ENCODE measurements around the gene CCDC92B. TPM values are rescaled to one million over a fixed set of nuclear protein-coding genes. Genes with fewer than 3 reads are reported as not detected.
"Not testable (repeated sequence)": the region's sequence is repeated elsewhere in the genome, so short reads cannot be mapped to it uniquely, and the experiment has no call there.

CCDC92B gene
- polyA plus RNA-seq, 1 donor from 2014 or later, result not detected

GRCh38 chr17:2685696-2686095 lies 63.8 kb downstream of the CCDC92B start:
- H3K4me1 Mint-ChIP-seq, result peaks cover 0 to 11% (median 6%) of the 10 kb centered on the region in 3 donors
- H3K9me3 Mint-ChIP-seq, result no peaks in the 10 kb centered on the region
- H3K36me3 Mint-ChIP-seq, result peaks cover 2% of the 10 kb centered on the region
- H3K4me3 Mint-ChIP-seq, result no peak overlapping the region
- H3K27ac Mint-ChIP-seq, result no peak overlapping the region
- H3K27me3 Mint-ChIP-seq, result no peaks in the 10 kb centered on the region

- peak overlapping the region in 2 of 3 donors; percentile 23 to 43 for H3K27ac Mint-ChIP-seq
- peaks cover 2% of the 10 kb centered on the region for H3K36me3 Mint-ChIP-seq
- H3K4me1 Mint-ChIP-seq, result peaks cover 0 to 11% (median 6%) of the 10 kb centered on the region in 3 donors
- no peak overlapping the region for H3K4me3 Mint-ChIP-seq
- no peaks in the 10 kb centered on the region for H3K9me3 Mint-ChIP-seq
- no peaks in the 10 kb centered on the region for H3K27me3 Mint-ChIP-seq
Observed at GRCh38 chr17:2684549-2684948, 64.9 kb downstream of the CCDC92B start.

DNA sequence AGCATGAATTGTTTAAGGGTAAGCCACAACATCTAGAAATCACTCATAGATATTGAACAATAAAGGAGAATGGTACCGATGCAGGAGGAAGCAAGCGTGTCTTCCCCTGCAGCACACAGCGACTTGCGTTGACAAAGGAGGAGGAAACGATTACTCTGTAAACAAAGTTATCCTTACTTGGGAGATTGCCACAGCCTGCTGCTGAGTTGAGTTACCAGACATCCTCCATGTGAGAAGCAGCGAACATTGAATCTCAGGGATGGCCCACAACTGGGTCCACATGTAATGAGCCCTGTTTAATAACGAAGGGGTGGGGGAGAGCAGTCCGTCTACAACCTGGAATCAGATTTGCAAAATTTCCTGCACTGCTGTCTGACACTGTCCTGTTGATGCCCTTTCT lies 65.5 kb downstream of the CCDC92B start:
- H3K27me3 Mint-ChIP-seq, result no peaks in the 10 kb centered on the region

GRCh38 chr17:2682176-2682938 lies 67.1 kb downstream of the CCDC92B start:
- H3K4me3 Mint-ChIP-seq, result no peak overlapping the region
- no peaks in the 10 kb centered on the region for H3K9me3 Mint-ChIP-seq
- peaks cover 0 to 4% (median 0%) of the 10 kb centered on the region in 3 donors for H3K4me1 Mint-ChIP-seq
- no peak overlapping the region for H3K27ac Mint-ChIP-seq
- no peaks in the 10 kb centered on the region for H3K36me3 Mint-ChIP-seq
- no peaks in the 10 kb centered on the region for H3K27me3 Mint-ChIP-seq

More for the DNA sequence above, 65.5 kb downstream of the CCDC92B start:
- H3K4me3 Mint-ChIP-seq, result peak overlapping the region in 1 of 4 donors; percentile 41
- peaks cover 0 to 7% (median 7%) of the 10 kb centered on the region in 3 donors for H3K4me1 Mint-ChIP-seq
- H3K27ac Mint-ChIP-seq, result peak overlapping the region in 1 of 3 donors; percentile 86
- no peaks in the 10 kb centered on the region for H3K36me3 Mint-ChIP-seq
- H3K9me3 Mint-ChIP-seq, result no peaks in the 10 kb centered on the region

DNA sequence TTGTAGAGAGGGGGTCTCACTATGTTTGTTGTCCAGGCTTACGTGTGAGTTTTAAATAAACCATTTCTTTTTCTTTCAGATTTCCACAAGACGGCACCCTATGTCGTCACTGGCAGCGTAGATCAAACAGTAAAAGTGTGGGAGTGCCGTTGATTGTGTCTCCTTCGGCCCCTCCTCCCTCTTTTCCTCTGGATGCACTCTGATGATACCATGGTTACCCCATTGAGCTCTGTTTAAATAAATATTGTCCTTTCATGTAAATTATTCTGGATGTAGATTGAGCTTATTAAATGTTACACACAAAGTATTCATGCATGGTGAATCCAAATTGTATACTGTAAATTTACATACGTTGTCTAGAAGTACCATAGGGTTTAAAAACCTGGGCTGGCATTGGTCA lies 67.8 kb downstream of the CCDC92B start:
- no peaks in the 10 kb centered on the region for H3K36me3 Mint-ChIP-seq
- no peaks in the 10 kb centered on the region for H3K9me3 Mint-ChIP-seq
- H3K27me3 Mint-ChIP-seq, result no peaks in the 10 kb centered on the region
- H3K27ac Mint-ChIP-seq, result no peak overlapping the region
- H3K4me1 Mint-ChIP-seq, result peaks cover 0 to 4% (median 0%) of the 10 kb centered on the region in 3 donors
- no peak overlapping the region for H3K4me3 Mint-ChIP-seq

GRCh38 chr17:2680961-2681360 lies 68.5 kb downstream of the CCDC92B start:
- H3K4me1 Mint-ChIP-seq, result peaks cover 0 to 5% (median 0%) of the 10 kb centered on the region in 3 donors
- H3K27ac Mint-ChIP-seq, result no peak overlapping the region
- no peaks in the 10 kb centered on the region for H3K27me3 Mint-ChIP-seq
- no peaks in the 10 kb centered on the region for H3K36me3 Mint-ChIP-seq
- peak overlapping the region in 1 of 4 donors; percentile 60 for H3K4me3 Mint-ChIP-seq
- no peaks in the 10 kb centered on the region for H3K9me3 Mint-ChIP-seq

DNA sequence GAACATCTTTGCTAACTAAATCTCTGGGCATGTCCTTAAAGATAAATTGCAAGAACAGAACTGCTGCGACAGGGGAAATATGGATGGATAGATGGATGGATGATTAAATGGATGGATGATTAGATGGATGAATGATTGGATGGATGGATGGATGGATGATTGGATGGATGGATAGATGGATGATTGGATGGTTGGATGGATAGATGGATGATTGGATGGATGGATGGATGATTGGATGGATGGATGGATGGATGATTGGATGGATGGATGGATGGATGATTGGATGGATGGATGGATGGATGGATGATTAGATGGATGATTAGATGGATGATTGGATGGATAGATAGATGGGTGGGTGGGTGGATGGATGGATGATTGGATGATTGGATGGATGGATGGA lies 70.2 kb downstream of the CCDC92B start:
- H3K36me3 Mint-ChIP-seq, H3K9me3 Mint-ChIP-seq, H3K27me3 Mint-ChIP-seq, H3K4me1 Mint-ChIP-seq, H3K4me3 Mint-ChIP-seq, H3K27ac Mint-ChIP-seq: not testable (repeated sequence)

Other genes starting within 250 kb of the CCDC92B start
- gene METTL16, start 237.8 kb downstream of the CCDC92B start, polyA plus RNA-seq, result 29.6 TPM
- 17.8 TPM for gene PAFAH1B1, start 156.0 kb downstream of the CCDC92B start, polyA plus RNA-seq
- gene CLUH, start 37.9 kb downstream of the CCDC92B start, polyA plus RNA-seq, result 19.7 TPM
- gene RAP1GAP2, start 46.8 kb upstream of the CCDC92B start, polyA plus RNA-seq, result 3.9 TPM

Data from IgD-negative memory B cell (primary cell).